Measurements from ENCODE around the gene KDM2B.

DNA sequence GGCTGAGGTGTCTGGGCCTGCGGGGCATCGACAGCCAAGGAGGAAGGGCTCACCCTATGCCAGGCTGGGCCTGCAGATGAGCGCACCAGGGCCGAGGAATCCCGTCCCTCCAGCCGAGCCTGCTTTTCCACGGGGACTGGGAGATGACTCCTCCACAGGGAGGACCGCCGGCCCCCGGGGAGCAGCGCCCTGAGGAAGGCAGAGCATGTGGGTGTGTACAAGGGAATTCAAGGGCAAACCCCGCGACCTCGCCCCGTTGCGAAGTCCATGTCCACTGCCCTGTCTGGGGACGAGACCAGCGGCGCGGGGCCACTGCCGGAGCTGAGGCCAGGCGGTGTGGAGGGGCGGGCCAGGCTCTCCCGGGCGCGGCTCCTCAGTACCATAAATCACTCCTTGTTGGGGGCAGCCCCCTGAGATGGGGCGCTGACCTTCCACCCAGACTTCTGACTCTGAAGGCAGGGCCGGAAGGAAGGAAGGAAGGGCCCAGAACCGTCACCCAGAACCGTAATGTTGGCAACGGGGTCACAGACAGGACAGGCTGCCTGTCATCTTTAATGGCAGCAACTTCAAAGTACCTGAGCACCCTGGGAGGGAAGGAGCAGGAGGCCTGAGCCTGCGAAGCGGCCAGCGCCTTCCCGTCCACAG lies 128.4 kb downstream of the KDM2B start:
- peak in 1 of 3 donors; percentile 38 for TF ChIP-seq POLR2AphosphoS5 (IDR thresholded peaks at IDR 0.05)
- TF ChIP-seq, protein P1, sequence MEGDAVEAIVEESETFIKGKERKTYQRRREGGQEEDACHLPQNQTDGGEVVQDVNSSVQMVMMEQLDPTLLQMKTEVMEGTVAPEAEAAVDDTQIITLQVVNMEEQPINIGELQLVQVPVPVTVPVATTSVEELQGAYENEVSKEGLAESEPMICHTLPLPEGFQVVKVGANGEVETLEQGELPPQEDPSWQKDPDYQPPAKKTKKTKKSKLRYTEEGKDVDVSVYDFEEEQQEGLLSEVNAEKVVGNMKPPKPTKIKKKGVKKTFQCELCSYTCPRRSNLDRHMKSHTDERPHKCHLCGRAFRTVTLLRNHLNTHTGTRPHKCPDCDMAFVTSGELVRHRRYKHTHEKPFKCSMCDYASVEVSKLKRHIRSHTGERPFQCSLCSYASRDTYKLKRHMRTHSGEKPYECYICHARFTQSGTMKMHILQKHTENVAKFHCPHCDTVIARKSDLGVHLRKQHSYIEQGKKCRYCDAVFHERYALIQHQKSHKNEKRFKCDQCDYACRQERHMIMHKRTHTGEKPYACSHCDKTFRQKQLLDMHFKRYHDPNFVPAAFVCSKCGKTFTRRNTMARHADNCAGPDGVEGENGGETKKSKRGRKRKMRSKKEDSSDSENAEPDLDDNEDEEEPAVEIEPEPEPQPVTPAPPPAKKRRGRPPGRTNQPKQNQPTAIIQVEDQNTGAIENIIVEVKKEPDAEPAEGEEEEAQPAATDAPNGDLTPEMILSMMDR (IDR thresholded peaks at IDR 0.05): no peak

Measured in breast epithelium (tissue), 3 donors.